ENCODE data around the gene IREB2.

The IREB2 gene

DNA sequence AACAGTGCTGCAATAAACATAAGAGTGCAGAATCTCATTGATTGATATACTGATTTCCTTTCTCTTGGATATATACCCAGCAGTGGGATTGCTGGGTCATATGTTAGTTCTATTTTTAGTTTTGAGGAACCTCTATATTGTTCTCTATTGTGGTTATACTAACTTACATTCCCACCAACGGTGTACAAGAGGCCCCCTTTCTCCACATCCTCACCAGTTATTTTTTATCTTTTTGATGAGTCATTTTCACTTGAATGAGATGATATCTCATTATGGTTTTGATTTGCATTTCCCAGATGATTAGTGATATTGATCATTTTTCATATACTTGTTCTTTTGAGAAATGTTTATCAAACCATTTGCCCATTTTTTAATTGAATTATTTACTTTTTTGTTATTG lies 12.4 kb upstream of the IREB2 start:
- peak; percentile 51; the same call in 1 of the 2 replicates for TF ChIP-seq SPI1 (IDR thresholded peaks at IDR 0.05; ENCODE audit: borderline replicate concordance, low read depth)
- no peak for TF ChIP-seq POLR2AphosphoS5 (IDR thresholded peaks at IDR 0.05; ENCODE audit: low read depth)
- no peak overlapping the region for H3K4me3 ChIP-seq (replicated peaks; ENCODE audit: insufficient read depth, low read length)
- H3K27ac ChIP-seq (replicated peaks) = peak overlapping the region; percentile 71
- DNase-seq (ENCODE audit: low read depth in 1 of 2, low spot score in 1 of 2) = peak in 1 of 2 experiments; percentile 65
- no peaks in the 10 kb centered on the region for H3K27me3 ChIP-seq (ENCODE audit: insufficient read depth, poor library complexity, severe bottlenecking)

GRCh38 chr15:78426300-78426699 lies 11.7 kb upstream of the IREB2 start:
- peak overlapping the region; percentile 71 for H3K27ac ChIP-seq (replicated peaks)
- H3K27me3 ChIP-seq (ENCODE audit: insufficient read depth, poor library complexity, severe bottlenecking) = no peaks in the 10 kb centered on the region
- DNase-seq (ENCODE audit: low read depth in 1 of 2, low spot score in 1 of 2) = no peak
- no peak overlapping the region for H3K4me3 ChIP-seq (replicated peaks; ENCODE audit: insufficient read depth, low read length)
- TF ChIP-seq REST (IDR thresholded peaks at IDR 0.05; ENCODE audit: insufficient replicate concordance, low read depth) (no peak), POLR2AphosphoS5 (IDR thresholded peaks at IDR 0.05; ENCODE audit: low read depth) (no peak), GABPA (IDR thresholded peaks at IDR 0.05; ENCODE audit: low read depth) (no peak), SPI1 (IDR thresholded peaks at IDR 0.05; ENCODE audit: borderline replicate concordance, low read depth) (no peak)
- TF ChIP-seq, protein P1, sequence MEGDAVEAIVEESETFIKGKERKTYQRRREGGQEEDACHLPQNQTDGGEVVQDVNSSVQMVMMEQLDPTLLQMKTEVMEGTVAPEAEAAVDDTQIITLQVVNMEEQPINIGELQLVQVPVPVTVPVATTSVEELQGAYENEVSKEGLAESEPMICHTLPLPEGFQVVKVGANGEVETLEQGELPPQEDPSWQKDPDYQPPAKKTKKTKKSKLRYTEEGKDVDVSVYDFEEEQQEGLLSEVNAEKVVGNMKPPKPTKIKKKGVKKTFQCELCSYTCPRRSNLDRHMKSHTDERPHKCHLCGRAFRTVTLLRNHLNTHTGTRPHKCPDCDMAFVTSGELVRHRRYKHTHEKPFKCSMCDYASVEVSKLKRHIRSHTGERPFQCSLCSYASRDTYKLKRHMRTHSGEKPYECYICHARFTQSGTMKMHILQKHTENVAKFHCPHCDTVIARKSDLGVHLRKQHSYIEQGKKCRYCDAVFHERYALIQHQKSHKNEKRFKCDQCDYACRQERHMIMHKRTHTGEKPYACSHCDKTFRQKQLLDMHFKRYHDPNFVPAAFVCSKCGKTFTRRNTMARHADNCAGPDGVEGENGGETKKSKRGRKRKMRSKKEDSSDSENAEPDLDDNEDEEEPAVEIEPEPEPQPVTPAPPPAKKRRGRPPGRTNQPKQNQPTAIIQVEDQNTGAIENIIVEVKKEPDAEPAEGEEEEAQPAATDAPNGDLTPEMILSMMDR (IDR thresholded peaks at IDR 0.05; ENCODE audit: insufficient read depth, low read length) = no peak

- Histone ChIP-seq H3K27me3 (ENCODE audit: insufficient read depth, poor library complexity, severe bottlenecking) (no peaks in the 10 kb centered on the region), H3K4me3 (replicated peaks; ENCODE audit: insufficient read depth, low read length) (no peak overlapping the region), H3K27ac (replicated peaks) (peak overlapping the region; percentile 71)
- DNase-seq (ENCODE audit: low read depth in 1 of 2, low spot score in 1 of 2) = no peak
- TF ChIP-seq SPI1 (IDR thresholded peaks at IDR 0.05; ENCODE audit: borderline replicate concordance, low read depth) (no peak), POLR2AphosphoS5 (IDR thresholded peaks at IDR 0.05; ENCODE audit: low read depth) (no peak), REST (IDR thresholded peaks at IDR 0.05; ENCODE audit: insufficient replicate concordance, low read depth) (no peak), GABPA (IDR thresholded peaks at IDR 0.05; ENCODE audit: low read depth) (no peak)
- TF ChIP-seq, protein P1 (IDR thresholded peaks at IDR 0.05; ENCODE audit: insufficient read depth, low read length) = no peak
Observed at GRCh38 chr15:78427953-78428352, 10.1 kb upstream of the IREB2 start.

DNA sequence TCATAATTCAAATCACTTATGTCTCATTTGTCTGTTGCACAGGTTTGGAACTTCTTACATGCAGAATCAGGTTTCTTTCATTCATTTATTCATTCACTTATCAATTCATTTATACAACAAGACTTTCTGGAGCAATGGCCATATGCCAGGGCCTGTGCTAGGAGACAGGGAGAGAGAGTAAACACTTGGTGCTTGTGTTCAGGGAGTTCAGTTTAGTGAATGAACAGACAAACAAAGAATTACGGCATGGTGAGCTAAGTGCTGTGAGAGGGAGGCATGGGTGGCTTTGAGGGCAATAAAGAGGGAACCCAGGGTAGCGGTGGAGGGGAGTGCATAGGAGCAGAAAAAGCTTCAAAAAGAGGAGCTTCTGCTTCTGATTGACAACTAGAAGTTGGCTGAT lies 8.5 kb upstream of the IREB2 start:
- TF ChIP-seq SPI1 (IDR thresholded peaks at IDR 0.05; ENCODE audit: borderline replicate concordance, low read depth) (no peak), GABPA (IDR thresholded peaks at IDR 0.05; ENCODE audit: low read depth) (no peak), REST (IDR thresholded peaks at IDR 0.05; ENCODE audit: insufficient replicate concordance, low read depth) (no peak), POLR2AphosphoS5 (IDR thresholded peaks at IDR 0.05; ENCODE audit: low read depth) (no peak)
- TF ChIP-seq, protein P1 (IDR thresholded peaks at IDR 0.05; ENCODE audit: insufficient read depth, low read length) = no peak
- H3K27me3 ChIP-seq (ENCODE audit: insufficient read depth, poor library complexity, severe bottlenecking) = no peaks in the 10 kb centered on the region
- no peak overlapping the region for H3K4me3 ChIP-seq (replicated peaks; ENCODE audit: insufficient read depth, low read length)
- peak in 1 of 2 experiments; percentile 19 for DNase-seq (ENCODE audit: low read depth in 1 of 2, low spot score in 1 of 2)
- H3K27ac ChIP-seq (replicated peaks) = no peak overlapping the region
